Lower leg skin (tissue), 4 donors: ENCODE results near the gene RNPEP. TPM values are rescaled to one million over a fixed set of nuclear protein-coding genes. Genes with fewer than 3 reads are reported as not detected.
"Not testable (repeated sequence)": the region's sequence is repeated elsewhere in the genome, so short reads cannot be mapped to it uniquely, and the experiment has no call there.

Experiments used
- DNase-seq, 2 donors: peaks; one replicate each; pipeline ENCODE4 v3.0.0-alpha.2; 2019; ENCODE audit warnings: low spot score in 2 of 2
- H3K4me3 ChIP-seq: fragments of 200-600 bp; sonication (generic); 2 replicates; pipeline ENCODE4 v1.5.1; 2017; ENCODE audit warnings: mild to moderate bottlenecking, low read depth; ENCODE audit not compliant: poor library complexity, severe bottlenecking
- CTCF ChIP-seq, 3 donors: fragments of 450-650 bp; IDR thresholded peaks; one replicate each; pipeline ENCODE4 v1.5.1; 2016; ENCODE audit warnings: antibody characterized with exemption in 3 of 3, mild to moderate bottlenecking in 3 of 3, moderate library complexity in 2 of 3
- POLR2A ChIP-seq, 2 donors: fragments of 450-650 bp; IDR thresholded peaks; one replicate each; pipeline ENCODE4 v1.6.1; 2016 to 2017; ENCODE audit warnings: antibody characterized with exemption in 2 of 2, mild to moderate bottlenecking in 1 of 2, moderate library complexity in 1 of 2
- WGBS, 2 donors: methylation state at CpG; one replicate each; pipeline ENCODE4 v1.1.5; 2018; 5-methylcytosine and 5-hydroxymethylcytosine counted together
- intact Hi-C: fragments of 100-400 bp; cut with DNase I; formaldehyde crosslinking; loops from one replicate; pipeline ENCODE4 v1.15.0; 2023; ENCODE audit warnings: low total_unique reads
- total RNA-seq, 4 donors: library from RNA; depleted of rRNA; stranded (reverse); fragments of >200 nt; gene quantifications; one replicate each; pipeline ENCODE4 v1.1.0, GENCODE V29; 2016

Gene RNPEP
- total RNA-seq, 4 donors from 2014 or later = 46.2 to 111 (median 85.3) TPM

- intact Hi-C loops = no loop called here
- no peak for TF ChIP-seq CTCF (IDR thresholded peaks at IDR 0.05)
- TF ChIP-seq POLR2A (IDR thresholded peaks at IDR 0.05) = no peak
- 87 to 92% methylated on average over 9 of the region's 9 CpGs for WGBS, 2 donors
- no peak overlapping the region for H3K4me3 ChIP-seq
- DNase-seq = no peak
These were observed 33.8 kb downstream of the RNPEP start for GRCh38 chr1:202016022-202016810.

GRCh38 chr1:202016811-202017748 lies 34.6 kb downstream of the RNPEP start:
- intact Hi-C loops = no loop called here
- DNase-seq = no peak
- TF ChIP-seq POLR2A (IDR thresholded peaks at IDR 0.05) = no peak
- no peak for TF ChIP-seq CTCF (IDR thresholded peaks at IDR 0.05)
- no peak overlapping the region for H3K4me3 ChIP-seq
- 85 to 88% methylated on average over 21 of the region's 21 CpGs for WGBS, 2 donors

GRCh38 chr1:202017749-202018467 lies 35.5 kb downstream of the RNPEP start:
- intact Hi-C loops = no loop called here
- WGBS, 2 donors = 72 to 86% methylated on average over 11 to 12 of the region's 18 CpGs
- TF ChIP-seq POLR2A (IDR thresholded peaks at IDR 0.05) (no peak), CTCF (IDR thresholded peaks at IDR 0.05) (no peak)
- H3K4me3 ChIP-seq = no peak overlapping the region
- DNase-seq = no peak

GRCh38 chr1:202018468-202019234 lies 36.2 kb downstream of the RNPEP start:
- H3K4me3 ChIP-seq = no peak overlapping the region
- WGBS, 2 donors = 44% methylated on average over 15 to 19 of the region's 19 CpGs
- intact Hi-C loops = no loop called here
- TF ChIP-seq POLR2A (IDR thresholded peaks at IDR 0.05) (no peak), CTCF (IDR thresholded peaks at IDR 0.05) (no peak)
- DNase-seq = no peak

GRCh38 chr1:202019235-202019558 lies 36.7 kb downstream of the RNPEP start:
- DNase-seq, H3K4me3 ChIP-seq, intact Hi-C loops: not testable (repeated sequence)
- 58 to 69% methylated on average over 8 of the region's 8 CpGs for WGBS, 2 donors
